ENCODE measurements around the gene HTD2. TPM values are rescaled to one million over a fixed set of nuclear protein-coding genes. Genes with fewer than 3 reads are reported as not detected.
A peak's percentile ranks its signal among the peaks of the same experiment; 100 is the strongest.
"Not testable (repeated sequence)": the region's sequence is repeated elsewhere in the genome, so short reads cannot be mapped to it uniquely, and the experiment has no call there.

Gene HTD2
- total RNA-seq, 2 donors from 2014 or later = 0.99 to 4.9 TPM

GRCh38 chr3:58271901-58272501 lies 34.3 kb upstream of the HTD2 start:
- TF ChIP-seq POLR2A (IDR thresholded peaks at IDR 0.05) (no peak), CTCF (IDR thresholded peaks at IDR 0.05) (no peak)
- H3K4me1 ChIP-seq = no peaks in the 10 kb centered on the region
- no peaks in the 10 kb centered on the region for H3K27me3 ChIP-seq
- peak overlapping the region in 1 of 4 donors; percentile 41 for H3K27ac ChIP-seq
- ATAC-seq = no peak
- no peaks in the 10 kb centered on the region for H3K36me3 ChIP-seq (replicated peaks in 1 of 2; ENCODE audit: insufficient read depth in 1 of 2, low read depth in 2 of 2)
- no peak overlapping the region for H3K4me3 ChIP-seq
- peak in 1 of 4 donors; percentile 21 for DNase-seq
- WGBS, 2 donors = 79 to 85% methylated on average over 7 of the region's 7 CpGs
- H3K9me3 ChIP-seq = no peaks in the 10 kb centered on the region
- intact Hi-C loops (cut with DNase I) = no loop called here

GRCh38 chr3:58272891-58273290 lies 33.4 kb upstream of the HTD2 start:
- Histone ChIP-seq H3K4me3 (no peak overlapping the region), H3K36me3 (replicated peaks in 1 of 2; ENCODE audit: insufficient read depth in 1 of 2, low read depth in 2 of 2) (no peaks in the 10 kb centered on the region), H3K27ac (no peak overlapping the region), H3K9me3 (no peaks in the 10 kb centered on the region), H3K4me1 (no peaks in the 10 kb centered on the region), H3K27me3 (no peaks in the 10 kb centered on the region)
- DNase-seq (no peak), ATAC-seq (no peak)
- intact Hi-C loops (cut with DNase I) = no loop called here
- WGBS, 2 donors = 83 to 84% methylated on average over 3 of the region's 3 CpGs
- TF ChIP-seq POLR2A (IDR thresholded peaks at IDR 0.05) = no peak

- H3K9me3 ChIP-seq; H3K27me3 ChIP-seq; intact Hi-C loops (cut with DNase I); H3K36me3 ChIP-seq (replicated peaks in 1 of 2; ENCODE audit: insufficient read depth in 1 of 2, low read depth in 2 of 2); H3K4me3 ChIP-seq; H3K4me1 ChIP-seq; ATAC-seq; H3K27ac ChIP-seq; DNase-seq: not testable (repeated sequence)
- 86 to 90% methylated on average over 3 of the region's 3 CpGs for WGBS, 2 donors
These were observed 33.0 kb upstream of the HTD2 start for GRCh38 chr3:58273362-58273761.

GRCh38 chr3:58274027-58274614 lies 32.2 kb upstream of the HTD2 start:
- H3K27me3 ChIP-seq = no peaks in the 10 kb centered on the region
- no peak overlapping the region for H3K4me3 ChIP-seq
- intact Hi-C loops (cut with DNase I) = no loop called here
- H3K9me3 ChIP-seq = no peaks in the 10 kb centered on the region
- ATAC-seq (no peak), DNase-seq (no peak)
- TF ChIP-seq POLR2A (IDR thresholded peaks at IDR 0.05) (no peak), CTCF (IDR thresholded peaks at IDR 0.05) (no peak)
- H3K4me1 ChIP-seq = no peaks in the 10 kb centered on the region
- H3K36me3 ChIP-seq (replicated peaks in 1 of 2; ENCODE audit: insufficient read depth in 1 of 2, low read depth in 2 of 2) = no peaks in the 10 kb centered on the region
- H3K27ac ChIP-seq = no peak overlapping the region
- WGBS, 2 donors = 72 to 76% methylated on average over 3 of the region's 3 CpGs

- Histone ChIP-seq H3K4me3 (no peak overlapping the region), H3K36me3 (replicated peaks in 1 of 2; ENCODE audit: insufficient read depth in 1 of 2, low read depth in 2 of 2) (no peaks in the 10 kb centered on the region), H3K27me3 (no peaks in the 10 kb centered on the region), H3K27ac (no peak overlapping the region), H3K4me1 (no peaks in the 10 kb centered on the region), H3K9me3 (no peaks in the 10 kb centered on the region)
- ATAC-seq = no peak
- intact Hi-C loops (cut with DNase I) = no loop called here
- WGBS, 2 donors = 59 to 73% methylated on average over 5 to 7 of the region's 7 CpGs
- TF ChIP-seq CTCF (IDR thresholded peaks at IDR 0.05) (no peak), POLR2A (IDR thresholded peaks at IDR 0.05) (no peak)
- no peak for DNase-seq
These were observed 25.3 kb upstream of the HTD2 start for GRCh38 chr3:58281069-58281468.

GRCh38 chr3:58285334-58285733 lies 21.0 kb upstream of the HTD2 start:
- no peaks in the 10 kb centered on the region for H3K27me3 ChIP-seq
- intact Hi-C loops (cut with DNase I) = no loop called here
- TF ChIP-seq CTCF (IDR thresholded peaks at IDR 0.05) = no peak
- no peak for TF ChIP-seq POLR2A (IDR thresholded peaks at IDR 0.05)
- no peaks in the 10 kb centered on the region for H3K36me3 ChIP-seq (replicated peaks in 1 of 2; ENCODE audit: insufficient read depth in 1 of 2, low read depth in 2 of 2)
- DNase-seq = no peak
- no peak overlapping the region for H3K27ac ChIP-seq
- H3K9me3 ChIP-seq = no peaks in the 10 kb centered on the region
- H3K4me1 ChIP-seq = no peaks in the 10 kb centered on the region
- 65 to 73% methylated on average over 7 of the region's 7 CpGs for WGBS, 2 donors
- ATAC-seq = no peak
- H3K4me3 ChIP-seq = no peak overlapping the region
